ENCODE data around the gene CLPTM1.

GRCh38 chr19:44987148-44987675, 32.0 kb downstream of the CLPTM1 start:
- TF ChIP-seq CTCF (IDR thresholded peaks at IDR 0.05), result no peak
- no peak for TF ChIP-seq POLR2A (IDR thresholded peaks at IDR 0.05)

All from testis (tissue), 2 donors.